GM13977 (cell line): ENCODE results near the gene WDR64.

Experiments
- DNase-seq: peaks from one replicate; pipeline ENCODE4 v3.0.0; 2012; ENCODE audit warnings: low spot score
- in situ Hi-C: fragments of 300-500 bp; cut with MboI; formaldehyde crosslinking; loops from one replicate; pipeline ENCODE4 v1.12.0; 2022; ENCODE audit warnings: low sequenced_read_pairs, low pct_unique_long_range_greater_than_20kb, mixed read lengths, inconsistent platforms; ENCODE audit not compliant: unreplicated experiment
- TF ChIP-seq, protein P1 (sequence below): IDR thresholded peaks from 2 replicates; pipeline ENCODE4 v1.5.1; 2012; ENCODE audit warnings: mild to moderate bottlenecking, control low read depth; ENCODE audit not compliant: insufficient read depth; ENCODE audit errors: extremely low read depth, missing control alignments

WDR64 gene

DNA sequence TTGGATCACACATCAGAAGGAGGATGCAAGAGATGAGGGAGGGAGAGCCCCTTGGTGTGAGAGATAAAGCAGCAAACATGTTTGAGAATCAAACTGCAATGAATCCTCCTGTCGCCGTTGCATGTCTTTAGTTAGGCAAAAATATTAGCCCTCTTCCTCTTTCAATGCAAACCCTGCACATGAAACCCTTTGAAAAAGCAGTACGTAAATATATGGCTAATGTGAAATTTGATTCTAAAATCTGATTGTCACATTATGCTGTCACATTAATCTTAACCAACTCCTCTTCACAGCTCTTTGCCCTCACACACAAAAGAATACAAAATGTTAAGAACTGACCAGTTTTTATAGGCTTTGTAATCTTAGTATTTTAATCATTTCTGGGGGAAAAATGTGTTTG lies 63.4 kb downstream of the WDR64 start:
- DNase-seq, result no peak
- TF ChIP-seq, protein P1, sequence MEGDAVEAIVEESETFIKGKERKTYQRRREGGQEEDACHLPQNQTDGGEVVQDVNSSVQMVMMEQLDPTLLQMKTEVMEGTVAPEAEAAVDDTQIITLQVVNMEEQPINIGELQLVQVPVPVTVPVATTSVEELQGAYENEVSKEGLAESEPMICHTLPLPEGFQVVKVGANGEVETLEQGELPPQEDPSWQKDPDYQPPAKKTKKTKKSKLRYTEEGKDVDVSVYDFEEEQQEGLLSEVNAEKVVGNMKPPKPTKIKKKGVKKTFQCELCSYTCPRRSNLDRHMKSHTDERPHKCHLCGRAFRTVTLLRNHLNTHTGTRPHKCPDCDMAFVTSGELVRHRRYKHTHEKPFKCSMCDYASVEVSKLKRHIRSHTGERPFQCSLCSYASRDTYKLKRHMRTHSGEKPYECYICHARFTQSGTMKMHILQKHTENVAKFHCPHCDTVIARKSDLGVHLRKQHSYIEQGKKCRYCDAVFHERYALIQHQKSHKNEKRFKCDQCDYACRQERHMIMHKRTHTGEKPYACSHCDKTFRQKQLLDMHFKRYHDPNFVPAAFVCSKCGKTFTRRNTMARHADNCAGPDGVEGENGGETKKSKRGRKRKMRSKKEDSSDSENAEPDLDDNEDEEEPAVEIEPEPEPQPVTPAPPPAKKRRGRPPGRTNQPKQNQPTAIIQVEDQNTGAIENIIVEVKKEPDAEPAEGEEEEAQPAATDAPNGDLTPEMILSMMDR, result no peak
- in situ Hi-C loops, result no loop called here

DNA sequence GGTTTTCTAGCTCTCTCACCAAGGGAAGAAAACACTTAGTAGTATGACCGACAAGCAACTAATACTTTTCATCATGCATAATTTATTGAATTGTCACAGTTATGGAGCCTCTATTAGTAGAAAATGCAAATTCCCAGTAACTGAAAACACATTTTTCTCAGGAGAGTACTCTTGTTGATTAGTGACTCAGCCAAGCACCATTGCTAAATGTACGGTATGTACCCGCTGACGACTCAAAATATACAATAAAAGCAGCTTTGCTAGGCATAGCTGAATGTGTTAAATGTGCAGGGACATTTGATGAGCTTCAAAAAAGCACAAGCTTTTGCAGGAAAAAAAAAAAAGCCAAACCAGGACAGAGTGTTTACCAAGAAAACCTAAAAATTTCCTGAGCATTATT lies 63.9 kb downstream of the WDR64 start:
- no peak for DNase-seq
- in situ Hi-C loops, result no loop called here
- TF ChIP-seq, protein P1, result no peak

DNA sequence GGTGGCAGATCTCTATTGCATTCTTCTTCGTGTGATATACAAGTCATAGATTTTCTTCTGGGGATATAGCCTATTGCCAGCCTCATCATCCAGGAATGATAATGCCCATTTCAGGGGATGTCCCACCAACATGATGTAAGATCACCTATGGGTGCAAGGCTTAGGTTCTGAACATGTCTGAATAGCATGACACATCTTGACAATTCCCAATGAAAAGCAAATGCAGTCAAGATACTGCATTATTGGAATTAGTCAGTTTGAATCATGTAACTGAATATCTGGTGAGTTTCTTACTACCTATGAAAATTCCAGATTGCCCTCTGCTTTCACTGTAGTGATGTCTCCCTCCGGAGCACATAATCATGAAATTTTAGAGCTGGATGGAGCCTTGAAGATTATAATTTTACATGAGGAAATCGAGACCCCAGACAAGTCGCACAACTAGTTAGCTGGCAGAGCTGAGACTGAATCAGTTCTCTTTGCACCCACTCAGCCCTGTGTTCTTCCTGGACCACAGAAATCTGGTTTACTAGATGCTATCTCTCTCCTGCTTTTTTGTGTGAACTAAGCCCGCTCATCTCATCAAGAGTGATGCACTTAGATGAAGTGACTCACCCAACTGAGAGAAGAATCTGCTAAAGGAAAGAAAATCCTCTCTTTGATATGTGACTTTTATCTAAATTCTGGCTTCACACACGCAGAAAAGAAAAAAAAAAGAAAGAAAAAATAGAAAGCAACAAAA lies 65.0 kb downstream of the WDR64 start:
- DNase-seq, result no peak
- TF ChIP-seq, protein P1, result no peak
- in situ Hi-C loops, result no loop called here

DNA sequence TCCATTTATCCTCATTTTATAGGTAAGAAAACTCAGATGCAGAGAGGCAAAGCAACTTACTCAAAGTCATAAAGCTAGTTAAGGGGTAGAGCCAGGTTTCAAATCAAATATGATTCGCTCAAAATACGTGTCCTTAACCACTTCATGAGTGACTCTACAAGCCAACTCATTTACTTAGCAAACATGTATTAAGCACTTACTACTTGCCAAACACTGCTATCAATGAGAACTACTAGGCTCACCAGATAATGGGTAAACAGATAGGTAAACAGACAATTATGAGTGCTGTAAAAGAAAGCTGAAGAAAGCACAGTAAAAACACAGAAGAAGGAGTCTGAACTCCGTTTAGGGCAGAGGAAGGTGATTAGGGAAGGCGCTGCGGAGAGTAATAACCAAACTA lies 65.9 kb downstream of the WDR64 start:
- in situ Hi-C loops, result no loop called here
- TF ChIP-seq, protein P1, result no peak
- no peak for DNase-seq

DNA sequence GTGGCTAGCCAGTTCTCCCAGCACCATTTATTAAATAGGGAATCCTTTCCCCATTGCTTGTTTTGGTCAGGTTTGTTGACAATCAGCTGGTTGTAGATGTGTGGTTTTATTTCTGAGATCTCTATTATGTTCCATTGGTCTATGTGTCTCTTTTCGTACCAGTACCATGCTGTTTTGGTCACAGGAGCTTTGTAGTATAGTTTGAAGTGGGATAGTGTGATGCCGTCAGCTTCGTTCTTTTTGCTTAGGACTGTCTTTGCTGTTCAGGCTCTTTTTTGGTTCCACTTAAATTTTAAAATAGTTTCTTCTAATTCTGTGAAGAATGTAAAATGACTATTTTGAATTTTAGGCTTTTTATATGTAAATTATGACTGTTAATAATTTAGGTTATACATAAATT lies 68.9 kb downstream of the WDR64 start:
- no peak for DNase-seq
- in situ Hi-C loops, result no loop called here
- TF ChIP-seq, protein P1, result no peak

DNA sequence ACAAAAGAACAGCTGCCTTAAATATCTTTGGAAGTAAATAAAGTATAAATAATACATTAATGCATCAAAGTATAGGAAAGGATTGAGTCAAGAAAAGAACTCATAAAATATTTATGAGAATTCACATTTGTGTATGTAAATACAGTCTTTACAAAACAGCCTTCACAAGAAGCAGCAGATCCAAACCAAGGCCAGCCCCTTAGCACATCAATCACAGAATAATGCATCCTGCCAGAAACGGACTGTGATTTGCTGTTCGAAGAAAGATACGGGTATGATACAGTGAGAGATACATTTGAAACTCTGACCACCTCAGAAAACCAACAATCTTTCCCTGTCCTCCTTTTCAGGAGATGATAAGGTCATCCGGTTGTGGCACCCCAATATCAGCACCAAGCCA lies 70.9 kb downstream of the WDR64 start:
- TF ChIP-seq, protein P1, result no peak
- no peak for DNase-seq
- in situ Hi-C loops, result no loop called here
